Activated CD4-positive, alpha-beta T cell treated with anti-CD3 and anti-CD28 coated beads, Interleukin-10, Interleukin-2, amounts not matched to agents 100 ng/mL and 50 ng/mL, durations not matched to agents 16 hours and 8 hours (primary cell): Measurements from ENCODE around the gene C5orf47.

Experiments
- DNase-seq: peaks from one replicate; pipeline ENCODE4 v3.0.0-alpha.2; 2020

Gene C5orf47

GRCh38 chr5:173970878-173971650, 17.9 kb upstream of the C5orf47 start:
- peak; percentile 5 for DNase-seq

GRCh38 chr5:173971681-173972345, 17.2 kb upstream of the C5orf47 start:
- no peak for DNase-seq

GRCh38 chr5:173972607-173972924, 16.4 kb upstream of the C5orf47 start:
- no peak for DNase-seq

- peak; percentile 76 for DNase-seq
Observed at GRCh38 chr5:173972925-173973615, 15.9 kb upstream of the C5orf47 start.

GRCh38 chr5:173973616-173973969, 15.4 kb upstream of the C5orf47 start:
- no peak for DNase-seq

- no peak for DNase-seq
Observed at GRCh38 chr5:173974688-173975239, 14.2 kb upstream of the C5orf47 start.

- DNase-seq, result no peak
Observed at GRCh38 chr5:173981185-173981761, 7.7 kb upstream of the C5orf47 start.

GRCh38 chr5:173984218-173984617, 4.8 kb upstream of the C5orf47 start:
- DNase-seq, result no peak

GRCh38 chr5:173989432-173990082, 587 bp downstream of the C5orf47 start:
- DNase-seq, result no peak

GRCh38 chr5:173997331-173997730, 8.4 kb downstream of the C5orf47 start:
- DNase-seq, result no peak

- DNase-seq, result no peak
Observed at GRCh38 chr5:173998531-173998930, 9.6 kb downstream of the C5orf47 start.

- DNase-seq, result no peak
Observed at GRCh38 chr5:174000076-174000475, 11.1 kb downstream of the C5orf47 start.

GRCh38 chr5:174003795-174004194, 14.8 kb downstream of the C5orf47 start:
- DNase-seq, result peak; percentile 7

GRCh38 chr5:174008922-174009321, 20.0 kb downstream of the C5orf47 start:
- DNase-seq, result no peak

- DNase-seq, result peak; percentile 29
Observed at GRCh38 chr5:174010365-174010764, 21.4 kb downstream of the C5orf47 start.

- no peak for DNase-seq
Observed at GRCh38 chr5:174011441-174011840, 22.5 kb downstream of the C5orf47 start.

- peak; percentile 47 for DNase-seq
Observed at GRCh38 chr5:174020069-174020927, 31.3 kb downstream of the C5orf47 start.

GRCh38 chr5:174020928-174021304, 31.9 kb downstream of the C5orf47 start:
- no peak for DNase-seq

GRCh38 chr5:174022384-174023095, 33.6 kb downstream of the C5orf47 start:
- DNase-seq, result no peak

GRCh38 chr5:174030286-174030685, 41.3 kb downstream of the C5orf47 start:
- no peak for DNase-seq
